ENCODE results near the gene MAD2L2. TPM values are rescaled to one million over a fixed set of nuclear protein-coding genes. Genes with fewer than 3 reads are reported as not detected.
A peak's percentile ranks its signal among the peaks of the same experiment; 100 is the strongest.

The MAD2L2 gene
- polyA plus RNA-seq, 2 of the 4 experiments (the other 2 are of a cell fraction): 31.2 to 32.5 TPM

DNA sequence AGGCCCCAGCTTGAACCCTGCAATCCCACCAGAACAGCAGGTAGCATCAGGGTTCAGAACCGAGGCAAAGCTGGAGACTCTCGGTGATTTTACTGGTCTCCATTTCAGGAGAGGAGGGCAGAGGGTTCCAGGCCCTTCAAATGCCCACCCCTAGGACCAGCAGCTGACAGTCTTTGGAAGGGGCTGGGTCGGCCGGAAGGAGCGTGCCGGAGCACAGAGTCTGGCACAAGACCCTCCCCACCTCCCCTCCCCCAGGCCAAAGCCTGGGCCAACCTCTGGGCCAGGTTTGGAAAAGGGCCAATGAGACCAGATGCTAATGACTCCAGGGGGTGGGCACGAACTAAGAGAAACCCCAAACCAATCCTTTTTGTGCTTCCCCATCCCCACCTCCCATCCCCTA is 33.6 kb downstream of the MAD2L2 start:
- no peak overlapping the region for H3K4me2 ChIP-seq
- ATAC-seq (no peak), FAIRE-seq (no peak), DNase-seq (ENCODE audit: low read depth in 1 of 2, low spot score in 1 of 2) (no peak)
- WGBS (ENCODE audit: missing lambda C conversion rate): 65% methylated on average over 3 of the region's 7 CpGs
- no peak overlapping the region for H3K27ac ChIP-seq
- peaks cover 5% of the 10 kb centered on the region for H3K4me1 ChIP-seq
- ChIA-PET POLR2A (no interaction called here), CTCF (interaction anchor here (6.6 to 11.1 kb wide), 3 partner anchors 73 to 610 kb away, joined by 50 to 124 read pairs (median 107); no protein-coding TSS in a partner anchor)
- H3K4me3 ChIP-seq: no peak overlapping the region
- no peaks in the 10 kb centered on the region for H3K9me3 ChIP-seq
- TF ChIP-seq MYC (IDR thresholded peaks at IDR 0.05; ENCODE audit: borderline replicate concordance, low read length) (no peak), HOXB13 (CRISPR knock-in tag; IDR thresholded peaks at IDR 0.05; ENCODE audit: low read depth) (no peak), CHD2 (IDR thresholded peaks at IDR 0.05; ENCODE audit: low read length, partially characterized antibody) (no peak), RARB (CRISPR knock-in tag; IDR thresholded peaks at IDR 0.05) (no peak)

DNA sequence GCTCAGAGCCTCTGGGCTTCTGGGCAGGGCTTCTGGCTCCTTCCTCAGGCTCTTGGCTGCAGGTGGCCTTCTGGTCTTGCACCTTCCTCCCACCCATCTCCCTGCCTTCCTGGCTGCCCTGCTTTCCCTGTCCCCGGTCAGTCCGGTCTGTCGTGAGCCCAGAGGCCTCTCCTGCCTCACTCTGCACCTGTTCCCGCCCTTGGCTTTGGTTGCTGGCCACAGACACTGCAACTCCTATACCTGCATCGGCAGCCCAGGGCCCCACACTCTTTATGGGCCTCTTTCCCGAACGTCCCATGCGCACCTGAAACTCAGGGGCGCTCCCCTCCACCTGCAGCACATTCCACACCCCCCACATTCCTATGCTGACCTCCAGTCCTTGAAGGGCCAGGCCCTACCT is 34.6 kb downstream of the MAD2L2 start:
- FAIRE-seq: no peak
- no peak overlapping the region for H3K4me3 ChIP-seq
- DNase-seq (ENCODE audit: low read depth in 1 of 2, low spot score in 1 of 2): no peak
- POLR2A ChIA-PET: no interaction called here
- WGBS (ENCODE audit: missing lambda C conversion rate): 77% methylated on average over 9 of the region's 9 CpGs
- TF ChIP-seq RFX5 (IDR thresholded peaks at IDR 0.05) (no peak), POLR2AphosphoS2 (conservative IDR thresholded peaks at IDR 0.05; ENCODE audit: low read length) (no peak), TFCP2L1 (CRISPR knock-in tag; IDR thresholded peaks at IDR 0.05) (no peak), KDM5A (IDR thresholded peaks at IDR 0.05) (no peak), BHLHE40 (IDR thresholded peaks at IDR 0.05; ENCODE audit: low read depth, low read length) (no peak), ZNF302 (CRISPR knock-in tag; IDR thresholded peaks at IDR 0.05) (no peak), NR3C1 (IDR thresholded peaks at IDR 0.05) (no peak), FOSB (CRISPR knock-in tag; IDR thresholded peaks at IDR 0.05) (no peak), CHD2 (IDR thresholded peaks at IDR 0.05; ENCODE audit: low read length, partially characterized antibody) (no peak), CHD4 (IDR thresholded peaks at IDR 0.05; ENCODE audit: borderline replicate concordance) (no peak), FOXS1 (CRISPR knock-in tag; IDR thresholded peaks at IDR 0.05) (no peak), HES2 (IDR thresholded peaks at IDR 0.05) (no peak)
- TF ChIP-seq, protein P1, sequence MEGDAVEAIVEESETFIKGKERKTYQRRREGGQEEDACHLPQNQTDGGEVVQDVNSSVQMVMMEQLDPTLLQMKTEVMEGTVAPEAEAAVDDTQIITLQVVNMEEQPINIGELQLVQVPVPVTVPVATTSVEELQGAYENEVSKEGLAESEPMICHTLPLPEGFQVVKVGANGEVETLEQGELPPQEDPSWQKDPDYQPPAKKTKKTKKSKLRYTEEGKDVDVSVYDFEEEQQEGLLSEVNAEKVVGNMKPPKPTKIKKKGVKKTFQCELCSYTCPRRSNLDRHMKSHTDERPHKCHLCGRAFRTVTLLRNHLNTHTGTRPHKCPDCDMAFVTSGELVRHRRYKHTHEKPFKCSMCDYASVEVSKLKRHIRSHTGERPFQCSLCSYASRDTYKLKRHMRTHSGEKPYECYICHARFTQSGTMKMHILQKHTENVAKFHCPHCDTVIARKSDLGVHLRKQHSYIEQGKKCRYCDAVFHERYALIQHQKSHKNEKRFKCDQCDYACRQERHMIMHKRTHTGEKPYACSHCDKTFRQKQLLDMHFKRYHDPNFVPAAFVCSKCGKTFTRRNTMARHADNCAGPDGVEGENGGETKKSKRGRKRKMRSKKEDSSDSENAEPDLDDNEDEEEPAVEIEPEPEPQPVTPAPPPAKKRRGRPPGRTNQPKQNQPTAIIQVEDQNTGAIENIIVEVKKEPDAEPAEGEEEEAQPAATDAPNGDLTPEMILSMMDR (IDR thresholded peaks at IDR 0.05): no peak
- no peak overlapping the region for H3K4me2 ChIP-seq
- no peaks in the 10 kb centered on the region for H3K9me3 ChIP-seq
- ATAC-seq: no peak
- peaks cover 5% of the 10 kb centered on the region for H3K4me1 ChIP-seq
- no peak overlapping the region for H3K27ac ChIP-seq
- CTCF ChIA-PET: interaction anchor here (0.5 to 11.1 kb wide), 29 partner anchors 9 to 614 kb away, joined by 3 to 124 read pairs (median 4); partner anchors contain the start of gene MTOR

DNA sequence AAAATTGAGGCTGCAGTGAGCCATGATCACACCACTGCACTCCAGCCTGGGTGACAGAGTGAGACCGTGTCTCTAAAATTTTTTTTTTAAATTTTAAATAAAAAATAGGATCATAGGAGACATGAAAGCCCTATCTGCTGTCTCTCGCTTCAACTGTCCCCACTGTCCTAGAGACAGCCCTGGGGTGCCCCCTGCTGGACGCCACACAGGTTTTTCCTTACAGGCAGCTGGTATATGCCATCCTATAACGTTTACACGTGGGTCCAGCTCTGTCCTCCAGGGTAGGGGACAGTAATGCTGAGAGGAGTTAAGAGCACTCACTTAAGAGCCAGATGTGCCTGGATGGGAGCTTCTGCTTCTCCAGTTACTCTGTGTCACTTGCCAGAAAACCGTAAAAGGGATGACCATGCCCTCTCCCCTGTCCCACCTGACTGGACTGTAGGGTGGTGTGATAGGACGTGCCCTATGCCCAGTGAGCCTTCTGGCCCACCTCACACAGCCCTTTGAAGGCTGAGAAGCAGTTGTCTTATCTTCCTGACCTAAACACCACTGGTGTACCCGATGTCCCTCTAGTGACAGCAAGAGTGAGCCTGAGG is 35.2 kb downstream of the MAD2L2 start:
- Histone ChIP-seq H3K4me1 (peaks cover 5% of the 10 kb centered on the region), H3K4me3 (no peak overlapping the region), H3K27ac (no peak overlapping the region), H3K9me3 (no peaks in the 10 kb centered on the region), H3K4me2 (no peak overlapping the region)
- 16% methylated on average over 8 of the region's 8 CpGs for WGBS (ENCODE audit: missing lambda C conversion rate)
- FAIRE-seq (no peak), DNase-seq (ENCODE audit: low read depth in 1 of 2, low spot score in 1 of 2) (peak; percentile 58 to 74), ATAC-seq (peak; percentile 64 to 79; a peak in 5 of 6 replicates)
- ChIA-PET POLR2A (no interaction called here), CTCF (interaction anchor here (0.5 to 11.1 kb wide), 36 partner anchors 8 to 614 kb away, joined by 3 to 124 read pairs (median 3); partner anchors contain the start of genes FBXO2 and MTOR)
- TF ChIP-seq NR3C1 (IDR thresholded peaks at IDR 0.05) (no peak), RAD21 (conservative IDR thresholded peaks at IDR 0.05 in 1 of 2, IDR thresholded peaks at IDR 0.05 in 1 of 2) (peak; percentile 64 to 72), SMC3 (IDR thresholded peaks at IDR 0.05) (peak; percentile 52)
- TF ChIP-seq, protein P2, sequence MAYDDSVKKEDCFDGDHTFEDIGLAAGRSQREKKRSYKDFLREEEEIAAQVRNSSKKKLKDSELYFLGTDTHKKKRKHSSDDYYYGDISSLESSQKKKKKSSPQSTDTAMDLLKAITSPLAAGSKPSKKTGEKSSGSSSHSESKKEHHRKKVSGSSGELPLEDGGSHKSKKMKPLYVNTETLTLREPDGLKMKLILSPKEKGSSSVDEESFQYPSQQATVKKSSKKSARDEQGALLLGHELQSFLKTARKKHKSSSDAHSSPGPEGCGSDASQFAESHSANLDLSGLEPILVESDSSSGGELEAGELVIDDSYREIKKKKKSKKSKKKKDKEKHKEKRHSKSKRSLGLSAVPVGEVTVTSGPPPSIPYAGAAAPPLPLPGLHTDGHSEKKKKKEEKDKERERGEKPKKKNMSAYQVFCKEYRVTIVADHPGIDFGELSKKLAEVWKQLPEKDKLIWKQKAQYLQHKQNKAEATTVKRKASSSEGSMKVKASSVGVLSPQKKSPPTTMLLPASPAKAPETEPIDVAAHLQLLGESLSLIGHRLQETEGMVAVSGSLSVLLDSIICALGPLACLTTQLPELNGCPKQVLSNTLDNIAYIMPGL (CRISPR knock-in tag; IDR thresholded peaks at IDR 0.05; ENCODE audit: borderline replicate concordance): no peak
- TF ChIP-seq, protein P1 (IDR thresholded peaks at IDR 0.05): peak; percentile 73
